Mucosa of descending colon (tissue), 3 donors: ENCODE results near the gene PLEKHA6. TPM values are rescaled to one million over a fixed set of nuclear protein-coding genes. Genes with fewer than 3 reads are reported as not detected.

Source experiments
- ATAC-seq: fragments of 200-7000 bp; cut with Tn5 transposase; one replicate; pipeline ENCODE4 v1.9.1; 2020; ENCODE audit warnings: mild to moderate bottlenecking, moderate library complexity
- DNase-seq, 3 donors: peaks; one replicate each; pipeline ENCODE4 v3.0.0-alpha.2; 2020
- H3K36me3 ChIP-seq: fragments of 200-600 bp; one replicate; pipeline ENCODE4 v1.8.0; 2021; ENCODE audit warnings: low read depth, mild to moderate bottlenecking
- H3K4me1 ChIP-seq: fragments of 200-600 bp; one replicate; pipeline ENCODE4 v1.8.0; 2021; ENCODE audit warnings: low read depth, mild to moderate bottlenecking
- H3K4me3 ChIP-seq: fragments of 200-600 bp; one replicate; pipeline ENCODE4 v1.8.0; 2021; ENCODE audit warnings: mild to moderate bottlenecking
- H3K9me3 ChIP-seq: fragments of 200-600 bp; one replicate; pipeline ENCODE4 v1.8.0; 2021; ENCODE audit warnings: mild to moderate bottlenecking
- intact Hi-C, 2 donors: fragments of 100-400 bp; cut with DNase I in 1 of 2; cut with micrococcal nuclease in 1 of 2; formaldehyde crosslinking; loops; one replicate each; pipeline versions ENCODE4 v1.11.0 to v1.11.1; 2022; cut with DNase I, micrococcal nuclease
- total RNA-seq, 3 donors: library from RNA; stranded (reverse); fragmentation: NEBNext Ultra II Directional in 2 of 3; extraction: Animal tissue kit (Norgen Biotek cat#: 25700) in 2 of 3; gene quantifications; one replicate each; pipeline versions ENCODE4 v1.2.1 to v1.2.4, GENCODE V29; 2021 to 2023
- TF ChIP-seq, protein P1 (sequence below): fragments of 200-600 bp; IDR thresholded peaks from one replicate; pipeline ENCODE4 v1.8.0; 2022; ENCODE audit warnings: antibody characterized with exemption, mild to moderate bottlenecking
- donor health status: DM: no; HTN: no; CAD: no; lungs with moderate emphysema.
- donor health status: DM: no; HTN: no; CAD: no.
- donor health status: DM: no; HTN: yes; CAD: no.

PLEKHA6 gene
- total RNA-seq, 3 donors from 2014 or later: 82.4 to 154 (median 115) TPM

DNA sequence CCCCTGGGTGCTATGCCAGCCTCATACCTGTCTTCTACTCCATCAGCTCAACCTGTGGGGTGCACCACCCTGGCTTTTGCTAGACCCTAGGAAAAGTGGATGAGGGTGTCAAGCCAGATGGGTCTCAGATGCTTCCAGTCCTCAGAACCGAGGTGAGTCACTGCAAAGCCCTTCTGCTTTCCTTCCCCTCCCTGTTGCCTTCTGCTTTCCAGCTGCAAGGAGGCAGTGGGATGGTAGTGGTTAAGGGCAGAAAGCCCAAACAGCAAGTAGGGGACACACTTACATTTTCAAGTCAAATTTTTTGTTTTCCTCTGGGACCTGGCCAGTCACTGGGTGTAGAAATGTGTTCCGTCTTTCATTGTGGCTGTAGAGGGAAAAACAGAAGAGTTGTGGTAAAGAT lies 85.3 kb downstream of the PLEKHA6 start:
- no peak overlapping the region for H3K4me3 ChIP-seq

DNA sequence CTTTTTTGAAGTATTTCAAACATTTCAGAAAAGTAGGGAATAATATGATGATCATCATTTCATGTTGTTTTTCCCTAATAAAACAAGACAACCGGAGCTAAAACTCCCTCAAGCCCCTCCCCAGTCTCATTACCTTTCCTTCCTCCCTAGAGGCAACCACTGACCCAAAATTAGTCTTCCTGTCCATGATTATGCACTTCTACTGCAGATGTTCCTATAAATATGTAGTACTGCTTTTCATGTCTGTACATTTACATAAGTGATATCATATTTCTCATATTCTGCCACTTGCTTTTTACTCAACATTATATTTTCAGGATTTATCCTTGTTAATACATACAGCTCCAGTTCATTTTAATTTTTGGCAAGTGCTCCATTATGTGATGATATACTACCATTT lies 87.2 kb downstream of the PLEKHA6 start:
- no peak for DNase-seq
- intact Hi-C loops: no loop called here
- H3K9me3 ChIP-seq: no peaks in the 10 kb centered on the region
- H3K4me3 ChIP-seq: no peak overlapping the region
- no peaks in the 10 kb centered on the region for H3K4me1 ChIP-seq
- no peak for ATAC-seq
- TF ChIP-seq, protein P1, sequence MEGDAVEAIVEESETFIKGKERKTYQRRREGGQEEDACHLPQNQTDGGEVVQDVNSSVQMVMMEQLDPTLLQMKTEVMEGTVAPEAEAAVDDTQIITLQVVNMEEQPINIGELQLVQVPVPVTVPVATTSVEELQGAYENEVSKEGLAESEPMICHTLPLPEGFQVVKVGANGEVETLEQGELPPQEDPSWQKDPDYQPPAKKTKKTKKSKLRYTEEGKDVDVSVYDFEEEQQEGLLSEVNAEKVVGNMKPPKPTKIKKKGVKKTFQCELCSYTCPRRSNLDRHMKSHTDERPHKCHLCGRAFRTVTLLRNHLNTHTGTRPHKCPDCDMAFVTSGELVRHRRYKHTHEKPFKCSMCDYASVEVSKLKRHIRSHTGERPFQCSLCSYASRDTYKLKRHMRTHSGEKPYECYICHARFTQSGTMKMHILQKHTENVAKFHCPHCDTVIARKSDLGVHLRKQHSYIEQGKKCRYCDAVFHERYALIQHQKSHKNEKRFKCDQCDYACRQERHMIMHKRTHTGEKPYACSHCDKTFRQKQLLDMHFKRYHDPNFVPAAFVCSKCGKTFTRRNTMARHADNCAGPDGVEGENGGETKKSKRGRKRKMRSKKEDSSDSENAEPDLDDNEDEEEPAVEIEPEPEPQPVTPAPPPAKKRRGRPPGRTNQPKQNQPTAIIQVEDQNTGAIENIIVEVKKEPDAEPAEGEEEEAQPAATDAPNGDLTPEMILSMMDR: no peak
- peaks cover 3% of the 10 kb centered on the region for H3K36me3 ChIP-seq

More for the DNA sequence above, 85.3 kb downstream of the PLEKHA6 start:
- TF ChIP-seq, protein P1: no peak
- no peak for DNase-seq
- Histone ChIP-seq H3K4me1 (no peaks in the 10 kb centered on the region), H3K9me3 (no peaks in the 10 kb centered on the region), H3K36me3 (peaks cover 3% of the 10 kb centered on the region)
- ATAC-seq: no peak
- intact Hi-C loops: no loop called here

DNA sequence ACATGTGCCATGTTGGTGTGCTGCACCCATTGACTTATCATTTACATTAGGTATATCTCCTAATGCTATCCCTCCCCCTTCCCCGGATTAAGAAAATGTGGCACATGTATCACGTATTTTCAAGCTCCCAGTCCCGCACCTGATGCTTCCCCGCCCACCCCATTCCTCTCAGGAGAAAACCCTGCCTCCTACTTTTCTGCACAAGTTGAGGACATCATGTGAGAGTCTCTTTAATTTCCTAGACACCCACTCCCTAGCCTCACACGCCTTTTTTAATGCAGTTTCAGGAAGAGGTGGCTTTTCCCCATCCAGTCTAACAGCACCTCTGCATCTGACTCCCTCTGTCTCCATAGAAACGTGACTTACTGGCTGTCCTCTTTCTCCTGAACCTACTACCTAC lies 87.8 kb downstream of the PLEKHA6 start:
- ATAC-seq: no peak
- H3K4me1 ChIP-seq: peaks cover 5% of the 10 kb centered on the region
- no peaks in the 10 kb centered on the region for H3K9me3 ChIP-seq
- peaks cover 3% of the 10 kb centered on the region for H3K36me3 ChIP-seq
- intact Hi-C loops: no loop called here
- TF ChIP-seq, protein P1: no peak
- no peak for DNase-seq
- H3K4me3 ChIP-seq: no peak overlapping the region

DNA sequence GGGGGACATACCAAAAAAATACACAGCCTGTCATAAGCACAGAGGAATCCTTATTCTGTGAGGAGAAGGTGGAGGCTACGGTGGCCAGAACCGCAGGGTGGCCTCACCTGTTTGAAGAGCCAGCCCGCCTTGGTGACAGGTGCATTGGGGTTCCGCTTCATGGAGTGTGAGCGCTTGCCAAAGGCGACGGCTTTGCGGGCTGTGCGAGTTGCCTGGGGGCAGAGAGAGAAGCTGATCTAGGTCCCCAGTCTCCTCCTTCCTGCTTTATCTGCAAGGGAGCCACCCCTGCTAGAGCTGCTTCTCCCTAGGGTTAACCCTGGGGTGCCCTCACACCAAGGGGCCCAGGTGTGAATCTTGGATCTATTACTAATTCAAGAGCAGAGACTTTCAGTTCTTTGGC lies 91.6 kb downstream of the PLEKHA6 start:
- Histone ChIP-seq H3K36me3 (no peaks in the 10 kb centered on the region), H3K4me3 (no peak overlapping the region), H3K9me3 (no peaks in the 10 kb centered on the region), H3K4me1 (peaks cover 21% of the 10 kb centered on the region)
- intact Hi-C loops: loop anchor here in 1 of 2 donors (10.0 kb wide), 1 partner anchor 97 kb away; no protein-coding TSS in a partner anchor
- DNase-seq: peak in 1 of 3 donors; percentile 23
- TF ChIP-seq, protein P1: no peak
- ATAC-seq: no peak

DNA sequence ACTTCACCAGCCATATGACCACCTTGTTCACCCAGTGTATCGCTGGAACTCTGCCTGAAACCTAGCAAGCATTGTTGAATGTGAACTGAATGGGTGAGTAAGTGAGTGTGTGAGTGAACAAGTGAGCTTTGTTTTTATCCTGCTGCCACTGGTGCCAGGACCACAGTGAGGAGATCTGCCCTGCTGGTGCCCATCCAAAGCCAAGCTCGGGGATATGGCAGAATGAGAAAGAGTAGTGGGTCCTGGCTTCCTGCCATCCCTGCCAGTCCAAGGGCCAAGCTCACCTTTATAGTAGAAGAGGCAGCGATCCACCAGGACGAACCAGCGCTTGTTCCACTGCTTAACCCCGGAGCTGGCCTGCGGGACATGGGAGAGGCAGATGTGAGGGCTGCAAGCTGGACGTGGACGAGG lies 92.5 kb downstream of the PLEKHA6 start:
- Histone ChIP-seq H3K4me1 (peaks cover 21% of the 10 kb centered on the region), H3K9me3 (no peaks in the 10 kb centered on the region), H3K4me3 (no peak overlapping the region), H3K36me3 (no peaks in the 10 kb centered on the region)
- no peak for ATAC-seq
- TF ChIP-seq, protein P1: no peak
- DNase-seq: peak in 1 of 3 donors; percentile 24
- intact Hi-C loops: loop anchor here in 1 of 2 donors (10.0 kb wide), 1 partner anchor 98 kb away; no protein-coding TSS in a partner anchor
